Pancreas (tissue), 10 donors: ENCODE results near the gene TSPOAP1. TPM values are rescaled to one million over a fixed set of nuclear protein-coding genes. Genes with fewer than 3 reads are reported as not detected.

Experiments
- ATAC-seq, 4 donors: fragments of 200-7000 bp; cut with Tn5 transposase; one replicate each; pipeline versions ENCODE4 v1.8.0 to v1.9.1; 2020; ENCODE audit warnings: mild to moderate bottlenecking in 4 of 4, moderate library complexity in 4 of 4
- DNase-seq, 6 donors: peaks; one replicate each; pipeline ENCODE4 v3.0.0-alpha.2; 2020
- FAIRE-seq: peaks from 2 replicates; lab custom pipeline; 2012; peaks lifted over from hg19 to GRCh38; lab: Jason Lieb, UNC
- H3K27ac ChIP-seq, 4 donors: fragments of 200-600 bp; sonication (generic); 1 replicate in 3 of 4; 2 replicates in 1 of 4; pipeline versions ENCODE4 v1.5.0 to v1.8.0; 2020
- H3K27me3 ChIP-seq, 4 donors: fragments of 200-600 bp; one replicate each; pipeline ENCODE4 v1.8.0; 2021
- H3K36me3 ChIP-seq, 3 donors: fragments of 200-600 bp; sonication (generic) in 1 of 3; one replicate each; pipeline versions ENCODE4 v1.5.0 to v1.8.0; 2020 to 2021
- H3K4me1 ChIP-seq, 3 donors: fragments of 200-600 bp; one replicate each; pipeline ENCODE4 v1.8.0; 2021
- H3K4me3 ChIP-seq, 4 donors: fragments of 200-600 bp; sonication (generic) in 2 of 4; one replicate each; pipeline versions ENCODE4 v1.5.0 to v1.8.0; 2020 to 2021
- H3K9me3 ChIP-seq, 4 donors: fragments of 200-600 bp; one replicate each; pipeline ENCODE4 v1.8.0; 2021
- WGBS, 2 donors: extraction: QIAGEN DNeasy Blood & Tissue Kit; methylation state at CpG; one replicate each; pipeline ENCODE4 v1.1.7; 2013; 5-methylcytosine and 5-hydroxymethylcytosine counted together
- intact Hi-C, 3 donors: fragments of 100-400 bp; cut with DNase I; formaldehyde crosslinking; loops; one replicate each; pipeline versions ENCODE4 v1.11.1 to v1.14.2; 2022
- polyA plus RNA-seq, 2 donors: library from polyadenylated mRNA; stranded (reverse); fragments of 200-250 nt; gene quantifications; one replicate each; pipeline ENCODE4 v1.2.3, GENCODE V29; 2013
- total RNA-seq, 6 donors: library from RNA; stranded (reverse); fragmentation: NEBNext Ultra II Directional in 4 of 6; extraction: Animal tissue kit (Norgen Biotek cat#: 25700) in 4 of 6; gene quantifications; one replicate each; pipeline versions ENCODE4 v1.2.1 to v1.2.4, GENCODE V29; 2021 to 2023
- TF ChIP-seq, protein P1 (sequence below), 4 donors: fragments of 200-600 bp; sonication (generic) in 3 of 4; IDR thresholded peaks; one replicate each; pipeline versions ENCODE4 v1.5.0 to v1.8.0; 2021; ENCODE audit warnings: antibody characterized with exemption in 4 of 4
- donor health status: healthy with polysubstance abuse.
- donor health status: DM: no; HTN: no; CAD: no; lungs with moderate emphysema.
- donor health status: DM: no; HTN: no; CAD: no.
- donor health status: control.
- donor health status: control.
- donor health status: Bipolar disorder and iron deficiency.
- donor health status: DM: yes; HTN: yes; CAD: no.
- donor health status: DM: no; HTN: no; CAD: no.
- donor health status: DM: no; HTN: no; CAD: no.
- donor health status: DM: yes; HTN: yes; CAD: no.

The TSPOAP1 gene
- total and polyA plus RNA-seq, 8 donors = 7.0 to 90.2 (median 14.8) TPM

DNA sequence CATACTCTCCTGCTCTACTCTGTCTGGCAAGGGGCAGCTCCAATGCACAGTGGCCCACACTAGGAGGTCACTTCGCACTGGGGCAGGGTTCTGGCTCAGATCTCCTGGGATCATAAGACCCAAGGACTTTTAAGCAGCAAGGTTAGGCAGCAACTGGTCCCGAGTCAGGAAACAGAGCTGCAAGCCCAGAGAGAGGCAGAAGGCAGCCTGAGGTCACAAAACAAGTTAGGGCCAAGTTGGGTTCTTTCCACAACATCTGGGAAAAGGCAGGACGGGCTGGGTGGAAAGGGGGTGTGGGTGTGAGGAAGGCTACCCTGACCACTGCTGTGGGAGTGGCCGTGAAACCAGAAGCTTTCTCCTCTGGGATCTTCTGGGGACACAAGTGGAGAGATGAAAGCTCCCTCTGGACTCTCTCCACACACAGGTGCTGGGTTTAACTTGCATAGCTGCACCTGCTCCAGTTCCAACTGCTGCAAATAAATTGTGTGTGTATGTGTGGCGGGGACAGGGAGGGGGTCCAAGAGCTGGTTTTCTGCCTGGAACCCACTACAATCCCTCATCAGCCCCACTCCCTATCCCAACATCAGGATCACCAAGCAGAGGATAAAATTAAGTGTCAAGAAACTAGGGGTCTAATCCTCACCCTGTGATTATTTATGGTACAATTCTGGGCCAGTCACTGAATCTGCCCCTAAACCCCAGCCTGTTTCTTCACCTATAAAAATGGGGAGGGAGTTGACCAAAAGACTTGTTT, 8.0 kb upstream of the TSPOAP1 start:
- DNase-seq (no peak), ATAC-seq (no peak), FAIRE-seq (no peak)
- Histone ChIP-seq H3K4me1 (no peaks in the 10 kb centered on the region), H3K36me3 (no peaks in the 10 kb centered on the region), H3K27me3 (no peaks in the 10 kb centered on the region), H3K9me3 (no peaks in the 10 kb centered on the region), H3K27ac (peak overlapping the region in 2 of 4 donors; percentile 53 to 80), H3K4me3 (no peak overlapping the region)
- 32 to 42% methylated on average over 5 of the region's 5 CpGs for WGBS, 2 donors
- intact Hi-C loops = no loop called here
- TF ChIP-seq, protein P1, sequence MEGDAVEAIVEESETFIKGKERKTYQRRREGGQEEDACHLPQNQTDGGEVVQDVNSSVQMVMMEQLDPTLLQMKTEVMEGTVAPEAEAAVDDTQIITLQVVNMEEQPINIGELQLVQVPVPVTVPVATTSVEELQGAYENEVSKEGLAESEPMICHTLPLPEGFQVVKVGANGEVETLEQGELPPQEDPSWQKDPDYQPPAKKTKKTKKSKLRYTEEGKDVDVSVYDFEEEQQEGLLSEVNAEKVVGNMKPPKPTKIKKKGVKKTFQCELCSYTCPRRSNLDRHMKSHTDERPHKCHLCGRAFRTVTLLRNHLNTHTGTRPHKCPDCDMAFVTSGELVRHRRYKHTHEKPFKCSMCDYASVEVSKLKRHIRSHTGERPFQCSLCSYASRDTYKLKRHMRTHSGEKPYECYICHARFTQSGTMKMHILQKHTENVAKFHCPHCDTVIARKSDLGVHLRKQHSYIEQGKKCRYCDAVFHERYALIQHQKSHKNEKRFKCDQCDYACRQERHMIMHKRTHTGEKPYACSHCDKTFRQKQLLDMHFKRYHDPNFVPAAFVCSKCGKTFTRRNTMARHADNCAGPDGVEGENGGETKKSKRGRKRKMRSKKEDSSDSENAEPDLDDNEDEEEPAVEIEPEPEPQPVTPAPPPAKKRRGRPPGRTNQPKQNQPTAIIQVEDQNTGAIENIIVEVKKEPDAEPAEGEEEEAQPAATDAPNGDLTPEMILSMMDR (IDR thresholded peaks at IDR 0.05) = no peak

DNA sequence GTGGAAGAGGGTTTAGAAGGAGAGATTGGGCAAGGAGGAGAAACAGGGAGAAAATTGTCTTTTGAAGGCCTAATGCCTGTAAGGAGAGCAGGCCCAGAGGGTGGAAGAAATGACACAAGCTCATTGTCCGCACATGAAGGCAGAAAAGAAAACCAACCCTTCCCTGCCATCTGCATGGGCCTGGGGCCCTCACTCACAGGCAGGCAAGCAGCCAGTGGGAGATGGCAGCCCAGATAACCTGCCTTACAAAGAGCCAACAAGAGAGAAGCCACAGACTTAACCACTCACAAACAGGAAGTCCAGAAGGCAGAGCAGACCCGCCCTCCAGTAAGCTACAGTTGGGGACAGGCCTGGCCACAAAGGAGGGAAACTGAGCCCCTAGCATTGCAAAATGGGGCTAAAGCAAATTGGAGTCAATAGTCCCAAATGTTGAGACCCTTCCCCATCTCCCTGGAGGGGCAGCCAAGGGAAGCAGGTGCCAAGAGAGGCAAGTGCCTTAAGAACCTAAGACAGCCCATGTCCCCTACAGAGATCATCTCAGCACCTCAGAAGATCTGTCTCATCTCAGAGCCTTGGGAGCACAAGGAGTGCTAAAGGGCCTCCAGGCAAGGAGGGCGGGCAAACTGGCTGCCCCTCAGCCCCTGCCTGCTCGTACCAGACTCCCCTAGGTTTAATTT, 7.3 kb upstream of the TSPOAP1 start:
- ATAC-seq = no peak
- FAIRE-seq = no peak
- no peaks in the 10 kb centered on the region for H3K27me3 ChIP-seq
- peak overlapping the region in 2 of 4 donors; percentile 52 to 53 for H3K27ac ChIP-seq
- intact Hi-C loops = no loop called here
- H3K4me3 ChIP-seq = no peak overlapping the region
- TF ChIP-seq, protein P1 (IDR thresholded peaks at IDR 0.05) = no peak
- no peaks in the 10 kb centered on the region for H3K36me3 ChIP-seq
- peak in 1 of 6 donors; percentile 13 for DNase-seq
- no peaks in the 10 kb centered on the region for H3K4me1 ChIP-seq
- H3K9me3 ChIP-seq = no peaks in the 10 kb centered on the region
- 60 to 72% methylated on average over 4 of the region's 4 CpGs for WGBS, 2 donors

DNA sequence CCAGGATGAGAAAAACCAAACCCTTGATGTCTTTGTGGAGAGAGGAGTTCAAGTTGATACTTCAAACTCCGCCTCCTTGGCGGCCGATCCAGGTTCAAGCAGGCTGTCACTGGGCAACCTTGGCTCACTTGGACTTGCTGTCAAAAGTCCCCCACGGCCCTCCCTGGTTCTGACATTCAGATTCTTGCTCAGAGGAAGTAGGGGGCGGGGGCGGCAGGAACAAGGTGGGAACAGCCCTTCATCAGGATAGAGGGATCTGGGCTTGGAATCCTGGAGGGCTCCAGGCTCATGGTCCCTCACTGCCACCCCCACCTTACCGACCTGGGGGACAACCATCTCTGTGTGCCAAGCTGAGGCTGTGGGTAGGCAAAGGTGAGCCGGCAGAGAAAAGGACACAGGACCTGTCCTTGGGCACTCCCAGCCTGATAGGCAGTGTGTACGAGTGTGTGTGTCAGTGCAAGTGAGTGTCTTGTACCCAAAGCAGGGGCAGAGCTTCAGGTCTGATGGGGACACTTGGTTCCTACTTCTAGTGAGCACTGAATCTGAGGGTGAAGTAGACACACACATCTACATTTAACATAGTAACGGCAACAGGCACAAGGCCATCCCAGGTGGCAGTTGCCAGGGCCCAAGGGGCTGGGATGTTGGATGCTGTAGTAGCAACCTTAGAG, 6.6 kb upstream of the TSPOAP1 start:
- ATAC-seq = no peak
- 43 to 45% methylated on average over 10 of the region's 10 CpGs for WGBS, 2 donors
- H3K27ac ChIP-seq = peak overlapping the region in 2 of 4 donors; percentile 22 to 53

DNA sequence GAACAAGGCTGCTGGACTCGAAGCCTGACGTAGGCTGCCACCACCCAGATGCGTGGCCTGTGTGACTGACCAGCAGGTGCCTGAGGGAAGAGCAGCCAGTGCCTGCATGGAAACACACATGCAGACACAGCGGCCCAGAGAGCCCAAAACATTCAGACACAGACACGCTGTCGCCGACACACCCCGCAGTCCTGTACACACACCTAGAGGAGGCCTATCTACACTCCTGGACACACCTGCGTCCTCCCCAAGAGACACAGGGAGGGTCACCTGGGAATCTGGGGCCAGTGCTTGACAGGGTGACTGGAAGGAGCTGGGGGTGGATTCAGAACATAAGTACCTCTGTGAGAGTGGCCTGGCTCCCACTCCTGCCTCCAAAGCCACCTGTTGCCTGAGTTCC, 6.1 kb upstream of the TSPOAP1 start:
- H3K4me1 ChIP-seq = no peaks in the 10 kb centered on the region
- WGBS, 2 donors = 73 to 84% methylated on average over 9 of the region's 9 CpGs
- intact Hi-C loops = no loop called here
- H3K27ac ChIP-seq = no peak overlapping the region
- no peak for FAIRE-seq
- no peaks in the 10 kb centered on the region for H3K9me3 ChIP-seq
- no peaks in the 10 kb centered on the region for H3K27me3 ChIP-seq
- DNase-seq = no peak
- H3K36me3 ChIP-seq = no peaks in the 10 kb centered on the region
- ATAC-seq = no peak
- TF ChIP-seq, protein P1 (IDR thresholded peaks at IDR 0.05) = no peak
- no peak overlapping the region for H3K4me3 ChIP-seq

More for the DNA sequence above, 6.6 kb upstream of the TSPOAP1 start:
- DNase-seq (peak in 1 of 6 donors; percentile 28), FAIRE-seq (no peak)
- TF ChIP-seq, protein P1 (IDR thresholded peaks at IDR 0.05) = no peak
- H3K4me1 ChIP-seq = no peaks in the 10 kb centered on the region
- no peaks in the 10 kb centered on the region for H3K36me3 ChIP-seq
- no peak overlapping the region for H3K4me3 ChIP-seq
- no peaks in the 10 kb centered on the region for H3K9me3 ChIP-seq
- intact Hi-C loops = no loop called here
- no peaks in the 10 kb centered on the region for H3K27me3 ChIP-seq
